ENCODE results near the gene PCBP2.

DNA sequence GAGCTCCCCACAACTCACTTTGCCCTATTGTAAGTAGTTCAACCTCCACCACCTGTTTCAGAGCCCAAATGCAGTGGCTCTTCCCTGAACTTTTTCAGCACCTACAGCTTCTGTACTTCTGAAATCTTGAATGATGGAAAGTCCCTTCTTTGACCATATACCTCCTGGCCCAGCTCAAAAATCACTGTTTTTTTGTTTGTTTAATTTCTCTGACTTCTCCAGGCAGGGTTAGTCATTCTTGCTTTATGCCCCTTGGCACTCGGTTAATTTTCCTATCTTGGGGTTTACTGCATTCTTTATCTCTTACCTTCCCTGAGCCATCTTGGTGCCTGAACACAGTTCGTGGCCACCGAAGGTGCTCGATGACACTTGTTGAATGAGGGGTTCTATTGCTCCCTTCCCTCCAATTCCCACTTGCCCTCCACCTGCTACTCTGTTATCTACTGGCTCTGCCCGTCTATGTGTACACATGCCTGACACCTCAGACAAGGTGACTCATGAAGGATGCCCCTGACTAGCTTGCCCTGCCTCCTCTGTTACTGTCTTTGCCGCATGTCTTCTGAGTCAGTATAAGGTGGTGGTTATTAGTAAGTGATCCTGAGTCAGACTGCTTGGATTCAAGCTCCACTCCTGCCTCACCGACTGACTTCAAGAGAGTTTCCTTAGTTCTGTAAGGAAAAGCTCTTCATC is 23.9 kb upstream of the PCBP2 start:
- peak in 1 of 2 donors; percentile 46 for TF ChIP-seq POLR2AphosphoS5 (IDR thresholded peaks at IDR 0.05; ENCODE audit: insufficient read depth in 1 of 2, low read depth in 1 of 2)
- no peak for TF ChIP-seq CTCF (IDR thresholded peaks at IDR 0.05)
- no peak for TF ChIP-seq POLR2A (IDR thresholded peaks at IDR 0.05)
